Lung (tissue), 12 donors: Measurements from ENCODE around the gene IGFL4. TPM values are rescaled to one million over a fixed set of nuclear protein-coding genes. Genes with fewer than 3 reads are reported as not detected.
"Not testable (repeated sequence)": the region's sequence is repeated elsewhere in the genome, so short reads cannot be mapped to it uniquely, and the experiment has no call there.

Experiments
- ATAC-seq: fragments of 200-7000 bp; cut with Tn5 transposase; one replicate; pipeline ENCODE4 v1.9.1; 2020; ENCODE audit warnings: moderate number of reproducible peaks; ENCODE audit not compliant: insufficient read depth, low FRiP score
- DNase-seq, 3 donors: peaks; one replicate each; pipeline ENCODE4 v3.0.0-alpha.2; 2013 to 2017
- H3K27ac ChIP-seq, 2 donors: one replicate each; pipeline ENCODE4 v1.5.1; 2013; ENCODE audit warnings: mild to moderate bottlenecking in 2 of 2, moderate library complexity in 2 of 2, control low read depth in 1 of 2, inconsistent platforms in 1 of 2, low read depth in 1 of 2, low read length in 1 of 2
- H3K27me3 ChIP-seq, 3 donors: one replicate each; pipeline ENCODE4 v1.5.1; 2013; ENCODE audit warnings: low read length in 2 of 3; ENCODE audit not compliant: control insufficient read depth in 3 of 3, insufficient read depth in 3 of 3
- H3K36me3 ChIP-seq, 4 donors: one replicate each; pipeline ENCODE4 v1.5.1; 2013; ENCODE audit warnings: low read length in 4 of 4, mild to moderate bottlenecking in 1 of 4, moderate library complexity in 1 of 4; ENCODE audit not compliant: control insufficient read depth in 4 of 4, insufficient read depth in 4 of 4
- H3K4me1 ChIP-seq, 5 donors: one replicate each; pipeline ENCODE4 v1.5.1; 2013; ENCODE audit warnings: low read length in 5 of 5, mild to moderate bottlenecking in 2 of 5, moderate library complexity in 1 of 5; ENCODE audit not compliant: control insufficient read depth in 5 of 5, insufficient read depth in 5 of 5
- H3K4me3 ChIP-seq: one replicate; pipeline ENCODE4 v1.5.1; 2013; ENCODE audit warnings: mild to moderate bottlenecking, control low read depth, moderate library complexity
- H3K9ac ChIP-seq, 2 donors: one replicate each; pipeline ENCODE4 v1.5.1; 2013; ENCODE audit warnings: low read length in 2 of 2, control low read depth in 1 of 2; ENCODE audit not compliant: insufficient read depth in 1 of 2
- H3K9me3 ChIP-seq, 4 donors: one replicate each; pipeline ENCODE4 v1.5.1; 2013; ENCODE audit warnings: low read length in 3 of 4, mild to moderate bottlenecking in 1 of 4, moderate library complexity in 1 of 4; ENCODE audit not compliant: control insufficient read depth in 4 of 4, insufficient read depth in 3 of 4
- CTCF ChIP-seq: IDR thresholded peaks from 2 replicates; pipeline ENCODE4 v1.5.1; 2012; ENCODE audit warnings: mild to moderate bottlenecking; ENCODE audit errors: control extremely low read depth, extremely low read depth
- WGBS, 2 donors: extraction: QIAGEN DNeasy Blood & Tissue Kit; methylation state at CpG; one replicate each; pipeline ENCODE4 v1.1.7; 2013; 5-methylcytosine and 5-hydroxymethylcytosine counted together
- polyA plus RNA-seq, 2 donors: library from polyadenylated mRNA; stranded (reverse); fragments of 200-250 nt; gene quantifications; one replicate each; pipeline ENCODE4 v1.2.1, GENCODE V29; 2013
- total RNA-seq, 2 donors: library from RNA; depleted of rRNA in 1 of 2; stranded (reverse); fragments of >200 nt in 1 of 2; gene quantifications; one replicate each; pipeline ENCODE4 v1.2.1, GENCODE V29; 2014 to 2021
- donor health status: control.
- donor health status: control.
- donor health status: Bipolar disorder and iron deficiency.
- donor health status: healthy.
- donor health status: DM: yes; HTN: yes; CAD: no.

IGFL4 gene
- total and polyA plus RNA-seq, 4 donors, result not detected

DNA sequence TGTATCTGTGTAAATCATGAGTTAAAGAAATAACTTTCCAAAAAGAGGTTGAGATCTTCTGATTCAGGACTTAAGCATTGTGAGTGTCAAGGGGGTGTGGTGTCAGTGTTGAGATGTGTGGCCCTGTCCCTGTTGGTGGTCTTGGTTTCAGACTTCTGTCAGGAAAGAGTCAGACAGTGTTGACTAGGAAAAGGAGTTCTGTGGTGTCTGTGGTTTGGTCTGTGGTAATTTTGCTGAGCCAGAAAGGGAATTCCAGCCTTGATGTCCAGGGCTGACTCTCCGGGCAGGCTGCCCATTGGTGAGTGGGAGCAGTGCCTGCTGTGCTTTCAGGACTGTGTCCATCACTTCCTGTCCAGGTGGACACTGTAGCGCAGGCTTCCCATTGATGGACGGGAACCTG, 39.8 kb upstream of the IGFL4 start:
- ATAC-seq (no peak), DNase-seq (peak in 1 of 3 donors; percentile 13)
- WGBS, 2 donors, result 57 to 65% methylated on average over 3 of the region's 3 CpGs

GRCh38 chr19:46079576-46079975, 38.8 kb upstream of the IGFL4 start:
- no peak for DNase-seq
- peaks cover 0 to 3% (median 0%) of the 10 kb centered on the region in 5 donors for H3K4me1 ChIP-seq
- 82 to 89% methylated on average over 7 of the region's 7 CpGs for WGBS, 2 donors
- H3K9ac ChIP-seq, result no peak overlapping the region
- H3K27ac ChIP-seq, result no peak overlapping the region
- no peak for TF ChIP-seq CTCF
- ATAC-seq, result no peak
- H3K4me3 ChIP-seq, result no peak overlapping the region
- peaks cover 0 to 13% (median 2%) of the 10 kb centered on the region in 4 donors for H3K9me3 ChIP-seq
- H3K36me3 ChIP-seq, result no peaks in the 10 kb centered on the region
- peaks cover 10 to 34% (median 25%) of the 10 kb centered on the region in 3 donors for H3K27me3 ChIP-seq

More for the DNA sequence above, 39.8 kb upstream of the IGFL4 start:
- no peak overlapping the region for H3K9ac ChIP-seq
- no peak overlapping the region for H3K4me3 ChIP-seq
- H3K9me3 ChIP-seq, result peaks cover 0 to 13% (median 6%) of the 10 kb centered on the region in 4 donors
- no peak for TF ChIP-seq CTCF
- no peaks in the 10 kb centered on the region for H3K36me3 ChIP-seq
- H3K27ac ChIP-seq, result no peak overlapping the region
- H3K4me1 ChIP-seq, result peaks cover 0 to 3% (median 0%) of the 10 kb centered on the region in 5 donors
- peaks cover 6 to 28% (median 21%) of the 10 kb centered on the region in 3 donors for H3K27me3 ChIP-seq

DNA sequence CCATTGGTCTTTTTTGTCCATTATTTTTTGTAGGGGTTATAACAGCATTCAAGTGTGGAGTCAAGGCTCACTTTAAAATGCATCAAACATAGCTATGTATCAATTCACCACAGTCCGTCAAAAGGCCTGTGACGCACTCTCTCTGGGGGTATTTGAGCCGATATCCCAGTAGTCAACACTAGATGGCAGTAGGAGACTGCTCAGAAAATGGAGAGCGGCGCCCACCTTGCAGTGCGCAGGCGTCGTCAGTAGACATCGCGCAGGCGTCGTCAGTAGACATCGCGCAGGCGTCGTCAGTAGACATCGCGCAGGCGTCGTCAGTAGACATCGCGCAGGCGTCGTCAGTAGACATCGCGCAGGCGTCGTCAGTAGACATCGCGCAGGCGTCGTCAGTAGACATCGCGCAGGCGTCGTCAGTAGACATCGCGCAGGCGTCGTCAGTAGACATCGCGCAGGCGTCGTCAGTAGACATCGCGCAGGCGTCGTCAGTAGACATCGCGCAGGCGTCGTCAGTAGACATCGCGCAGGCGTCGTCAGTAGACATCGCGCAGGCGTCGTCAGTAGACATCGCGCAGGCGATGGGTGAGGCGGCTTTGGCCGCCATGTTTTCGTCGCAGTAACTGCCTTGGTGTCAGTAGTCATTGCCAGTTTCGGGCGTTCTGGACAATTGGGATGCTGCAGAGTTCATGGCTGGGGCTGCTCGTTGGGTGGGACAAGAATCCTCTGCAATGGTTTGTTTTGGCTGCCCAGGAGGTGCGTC, 38.0 kb upstream of the IGFL4 start:
- DNase-seq, result peak; percentile 41 to 60 (median 59)
- H3K9ac ChIP-seq, H3K36me3 ChIP-seq, ATAC-seq, H3K4me1 ChIP-seq, H3K27ac ChIP-seq, H3K4me3 ChIP-seq: not testable (repeated sequence)
- 28 to 30% methylated on average over 33 to 43 of the region's 71 CpGs for WGBS, 2 donors
- Histone ChIP-seq H3K27me3 (peaks cover 10 to 37% (median 25%) of the 10 kb centered on the region in 3 donors), H3K9me3 (peaks cover 0 to 13% (median 2%) of the 10 kb centered on the region in 4 donors)

- Histone ChIP-seq H3K27ac (no peak overlapping the region), H3K27me3 (peaks cover 10 to 37% (median 25%) of the 10 kb centered on the region in 3 donors), H3K9me3 (peaks cover 0 to 13% (median 2%) of the 10 kb centered on the region in 4 donors), H3K36me3 (no peaks in the 10 kb centered on the region), H3K4me1 (peaks cover 0 to 3% (median 0%) of the 10 kb centered on the region in 5 donors), H3K4me3 (no peak overlapping the region), H3K9ac (no peak overlapping the region)
- WGBS, 2 donors, result 19 to 24% methylated on average over 6 of the region's 6 CpGs
- no peak for ATAC-seq
- no peak for DNase-seq
- no peak for TF ChIP-seq CTCF
These were observed 37.0 kb upstream of the IGFL4 start for GRCh38 chr19:46077815-46078167.
